Spleen (tissue), 11 donors: ENCODE measurements around the gene OR8U1. TPM values are rescaled to one million over a fixed set of nuclear protein-coding genes. Genes with fewer than 3 reads are reported as not detected.

Experiments
- DNase-seq: peaks from one replicate; pipeline ENCODE4 v3.0.0-alpha.2; 2020
- H3K27ac ChIP-seq, 8 donors: fragments of 200-600 bp; sonication (generic) in 7 of 8; 1 replicate in 4 of 8; 2 replicates in 4 of 8; pipeline versions ENCODE4 v1.5.0 to v1.8.0; 2016 to 2021; ENCODE audit warnings: inconsistent platforms in 4 of 8, mild to moderate bottlenecking in 4 of 8, moderate library complexity in 1 of 8
- H3K27me3 ChIP-seq, 7 donors: fragments of 200-600 bp; sonication (generic) in 6 of 7; replicated peaks in 1 of 7; 1 replicate in 4 of 7; 2 replicates in 3 of 7; pipeline versions ENCODE4 v1.5.0 to v1.8.0; 2016 to 2021; ENCODE audit warnings: inconsistent platforms in 3 of 7, mild to moderate bottlenecking in 1 of 7
- H3K36me3 ChIP-seq, 6 donors: fragments of 200-600 bp; sonication (generic) in 5 of 6; 1 replicate in 4 of 6; 2 replicates in 2 of 6; pipeline versions ENCODE4 v1.5.0 to v1.8.0; 2016 to 2021; ENCODE audit warnings: inconsistent platforms in 2 of 6
- H3K4me1 ChIP-seq, 6 donors: fragments of 200-600 bp; sonication (generic) in 5 of 6; 1 replicate in 3 of 6; 2 replicates in 3 of 6; pipeline versions ENCODE4 v1.5.0 to v1.8.0; 2016 to 2021; ENCODE audit warnings: inconsistent platforms in 3 of 6
- H3K4me3 ChIP-seq, 8 donors: fragments of 200-600 bp; sonication (generic) in 7 of 8; 1 replicate in 4 of 8; 2 replicates in 4 of 8; pipeline versions ENCODE4 v1.5.0 to v1.8.0; 2016 to 2021; ENCODE audit warnings: inconsistent platforms in 4 of 8, mild to moderate bottlenecking in 4 of 8, moderate library complexity in 2 of 8
- H3K9me3 ChIP-seq, 8 donors: fragments of 200-600 bp; sonication (generic) in 7 of 8; 1 replicate in 4 of 8; 2 replicates in 4 of 8; pipeline versions ENCODE4 v1.5.0 to v1.8.0; 2016 to 2021; ENCODE audit warnings: inconsistent platforms in 4 of 8
- CTCF ChIP-seq, 11 experiments: fragments of 200-600 bp in 7 of 11; fragments of 450-650 bp in 4 of 11; sonication (generic) in 4 of 11; IDR thresholded peaks in 8 of 11; conservative IDR thresholded peaks in 3 of 11; 1 replicate in 7 of 11; 2 replicates in 4 of 11; pipeline versions ENCODE4 v1.4.0 to v1.8.0; 2016 to 2021; ENCODE audit warnings: antibody characterized with exemption in 11 of 11, inconsistent platforms in 4 of 11, mild to moderate bottlenecking in 1 of 11
- POLR2A ChIP-seq, 3 donors: fragments of 450-650 bp; IDR thresholded peaks; one replicate each; pipeline ENCODE4 v1.5.1; 2017; ENCODE audit warnings: antibody characterized with exemption in 3 of 3, mild to moderate bottlenecking in 1 of 3
- POLR2AphosphoS5 ChIP-seq, 3 donors: sonication (generic); formaldehyde crosslinking; IDR thresholded peaks; one replicate each; pipeline ENCODE4 v1.5.1; 2017; ENCODE audit warnings: antibody characterized with exemption in 3 of 3
- WGBS, 5 donors: extraction: QIAGEN DNeasy Blood & Tissue Kit in 3 of 5; methylation state at CpG; one replicate each; pipeline versions ENCODE4 v1.1.5 to v1.1.7; 2013 to 2018; 5-methylcytosine and 5-hydroxymethylcytosine counted together
- intact Hi-C: fragments of 100-400 bp; cut with DNase I; formaldehyde crosslinking; loops from one replicate; pipeline ENCODE4 v1.15.0; 2023; ENCODE audit warnings: low total_unique reads
- polyA plus RNA-seq, 3 donors: library from polyadenylated mRNA; stranded (reverse); fragments of 200-250 nt; gene quantifications; one replicate each; pipeline ENCODE4 v1.2.1, GENCODE V29; 2013
- total RNA-seq, 7 donors: library from RNA; depleted of rRNA in 3 of 7; stranded (reverse); fragments of >200 nt in 3 of 7; fragmentation: NEBNext Ultra II Directional in 4 of 7; extraction: Animal tissue kit (Norgen Biotek cat#: 25700) in 4 of 7; gene quantifications; one replicate each; pipeline versions ENCODE4 v1.1.0 to v1.2.1, GENCODE V29; 2016 to 2021
- donor health status: healthy with polysubstance abuse.
- donor health status: DM: no; HTN: no; CAD: no; lungs with moderate emphysema.
- donor health status: DM: no; HTN: no; CAD: no.
- donor health status: Bipolar disorder and iron deficiency.
- donor health status: healthy.
- donor health status: DM: no; HTN: no; CAD: no.
- donor health status: DM: yes; HTN: yes; CAD: no.

OR8U1 gene
- total and polyA plus RNA-seq, 10 donors: not detected

GRCh38 chr11:56345739-56346138 lies 29.7 kb upstream of the OR8U1 start, which contains the start of gene OR8K1:
OR8K1 (plus strand) TSS chr11:56346039; CDS start chr11:56346039, 0 bp downstream.
- Histone ChIP-seq H3K9me3 (peaks cover 0 to 21% (median 5%) of the 10 kb centered on the region in 8 donors), H3K36me3 (no peaks in the 10 kb centered on the region), H3K4me3 (no peak within 1 kb of the TSS), H3K27ac (no peak within 1 kb of the TSS), H3K27me3 (no peaks in the 10 kb centered on the region), H3K4me1 (no peaks in the 10 kb centered on the region)
- intact Hi-C loops: no loop called here
- TF ChIP-seq CTCF (IDR thresholded peaks at IDR 0.05 in 8 of 11, conservative IDR thresholded peaks at IDR 0.05 in 3 of 11) (no peak), POLR2A (IDR thresholded peaks at IDR 0.05) (no peak), POLR2AphosphoS5 (IDR thresholded peaks at IDR 0.05) (no peak)
- 88 to 98% (median 93%) methylated on average over 1 of the region's 1 CpG for WGBS, 5 donors
- DNase-seq: no peak

- Histone ChIP-seq H3K9me3 (peaks cover 0 to 10% (median 0%) of the 10 kb centered on the region in 8 donors), H3K4me3 (no peak within 1 kb of the TSS), H3K27me3 (no peaks in the 10 kb centered on the region), H3K4me1 (no peaks in the 10 kb centered on the region), H3K36me3 (no peaks in the 10 kb centered on the region), H3K27ac (no peak within 1 kb of the TSS)
- TF ChIP-seq POLR2AphosphoS5 (IDR thresholded peaks at IDR 0.05) (no peak), CTCF (IDR thresholded peaks at IDR 0.05 in 8 of 11, conservative IDR thresholded peaks at IDR 0.05 in 3 of 11) (no peak), POLR2A (IDR thresholded peaks at IDR 0.05) (no peak)
- intact Hi-C loops: no loop called here
- DNase-seq: no peak
- WGBS, 5 donors: 46 to 94% (median 72%) methylated on average over 2 of the region's 2 CpGs
Measured at GRCh38 chr11:56353991-56354390, 21.4 kb upstream of the OR8U1 start, which contains the start of gene OR8J1. OR8J1 (plus strand) TSS chr11:56354291; CDS start chr11:56360247, 5,956 bp downstream.

- no peaks in the 10 kb centered on the region for H3K27me3 ChIP-seq
- DNase-seq: no peak
- H3K4me3 ChIP-seq: no peak overlapping the region
- no peaks in the 10 kb centered on the region for H3K36me3 ChIP-seq
- TF ChIP-seq CTCF (IDR thresholded peaks at IDR 0.05 in 8 of 11, conservative IDR thresholded peaks at IDR 0.05 in 3 of 11): no peak
- TF ChIP-seq POLR2AphosphoS5 (IDR thresholded peaks at IDR 0.05): no peak
- intact Hi-C loops: no loop called here
- no peak overlapping the region for H3K27ac ChIP-seq
- WGBS, 5 donors: 82 to 93% (median 87%) methylated on average over 2 of the region's 2 CpGs
- peaks cover 0 to 8% (median 4%) of the 10 kb centered on the region in 8 donors for H3K9me3 ChIP-seq
- H3K4me1 ChIP-seq: no peaks in the 10 kb centered on the region
Measured at GRCh38 chr11:56380120-56380519, 4.7 kb downstream of the OR8U1 start.

- Histone ChIP-seq H3K4me3 (no peak overlapping the region), H3K4me1 (no peaks in the 10 kb centered on the region), H3K27me3 (no peaks in the 10 kb centered on the region), H3K9me3 (peaks cover 0 to 11% (median 6%) of the 10 kb centered on the region in 8 donors), H3K36me3 (no peaks in the 10 kb centered on the region), H3K27ac (no peak overlapping the region)
- 86 to 94% (median 87%) methylated on average over 3 of the region's 3 CpGs for WGBS, 5 donors
- TF ChIP-seq POLR2A (IDR thresholded peaks at IDR 0.05): no peak
- TF ChIP-seq POLR2AphosphoS5 (IDR thresholded peaks at IDR 0.05): no peak
- no peak for TF ChIP-seq CTCF (IDR thresholded peaks at IDR 0.05 in 8 of 11, conservative IDR thresholded peaks at IDR 0.05 in 3 of 11)
- DNase-seq: no peak
- intact Hi-C loops: no loop called here
Measured at GRCh38 chr11:56394381-56394780, 19.0 kb downstream of the OR8U1 start.
